IMR-90 (cell line): ENCODE data around the gene PGGT1B. TPM values are rescaled to one million over a fixed set of nuclear protein-coding genes. Genes with fewer than 3 reads are reported as not detected.

Experiments used
- ATAC-seq: fragments of 200-7000 bp; cut with Tn5 transposase; 2 replicates; pipeline ENCODE4 v1.9.1; 2020; ENCODE audit warnings: low read depth, mild to moderate bottlenecking, moderate library complexity
- BruUV-seq: library from RNA; stranded (reverse); fragments of 400-500 nt; replicated peaks from 2 replicates; lab custom pipeline; 2021; lab: Mats Ljungman, UMichigan
- CTCF ChIA-PET: fragments of 300-600 bp; formaldehyde crosslinking; extraction: SDS; loops from one replicate; lab custom pipeline; 2021; ENCODE audit warnings: antibody characterized with exemption; lab: Yijun Ruan, JAX
- POLR2A ChIA-PET: fragments of 300-600 bp; sonication (Branson Sonifier 250); formaldehyde crosslinking; loops from one replicate; lab custom pipeline; 2022; ENCODE audit warnings: antibody characterized with exemption; ENCODE audit not compliant: unreplicated experiment; lab: Charles Lee
- DNase-seq: peaks from one replicate; pipeline ENCODE4 v3.0.0; 2013
- H2AFZ ChIP-seq: replicated peaks from 2 replicates; pipeline ENCODE3; 2013; ENCODE audit warnings: low read length, mild to moderate bottlenecking; ENCODE audit not compliant: poor library complexity
- H2AK5ac ChIP-seq: 2 replicates; pipeline ENCODE4 v1.6.1; 2013; ENCODE audit warnings: low read depth, low read length, inconsistent platforms
- H2AK9ac ChIP-seq: replicated peaks from 2 replicates; pipeline ENCODE3; 2013; ENCODE audit warnings: mild to moderate bottlenecking, low read depth, low read length, moderate library complexity; ENCODE audit not compliant: poor library complexity
- H2BK120ac ChIP-seq: 2 replicates; pipeline ENCODE4 v1.6.1; 2013; ENCODE audit warnings: low read depth, low read length, inconsistent platforms
- H2BK15ac ChIP-seq: 3 replicates; pipeline ENCODE4 v1.6.1; 2013; ENCODE audit warnings: low read depth, low read length, inconsistent platforms
- H2BK20ac ChIP-seq: 2 replicates; pipeline ENCODE4 v1.6.1; 2013; ENCODE audit warnings: low read depth, mild to moderate bottlenecking, inconsistent platforms, low read length, moderate library complexity
- H2BK5ac ChIP-seq: 2 replicates; pipeline ENCODE4 v1.6.1; 2013; ENCODE audit warnings: mild to moderate bottlenecking, low read depth, low read length, inconsistent platforms; ENCODE audit not compliant: poor library complexity, severe bottlenecking
- H3K14ac ChIP-seq: replicated peaks from 2 replicates; pipeline ENCODE4 v1.6.1; 2013; ENCODE audit warnings: low read depth, low read length, inconsistent platforms
- H3K18ac ChIP-seq: 2 replicates; pipeline ENCODE4 v1.6.1; 2013; ENCODE audit warnings: low read depth, low read length, control low read depth
- H3K23ac ChIP-seq: 2 replicates; pipeline ENCODE4 v1.6.1; 2013; ENCODE audit warnings: low read depth, low read length, inconsistent platforms
- H3K27ac ChIP-seq: 2 replicates; pipeline ENCODE4 v1.5.1; 2013; ENCODE audit warnings: mild to moderate bottlenecking, control low read depth, low read length; ENCODE audit not compliant: insufficient read depth
- H3K27me3 ChIP-seq: 2 replicates; pipeline ENCODE4 v1.6.1; 2013; ENCODE audit warnings: low read length; ENCODE audit not compliant: control insufficient read depth, insufficient read depth
- H3K36me3 ChIP-seq: 2 replicates; pipeline ENCODE4 v1.6.1; 2013; ENCODE audit warnings: low read length, mixed read lengths; ENCODE audit not compliant: control insufficient read depth, insufficient read depth
- H3K4ac ChIP-seq: 2 replicates; pipeline ENCODE4 v1.6.1; 2013; ENCODE audit warnings: low read depth, low read length, inconsistent platforms
- H3K4me1 ChIP-seq: 2 replicates; pipeline ENCODE4 v1.6.1; 2013; ENCODE audit warnings: low read length, mixed read lengths; ENCODE audit not compliant: control insufficient read depth, insufficient read depth
- H3K4me2 ChIP-seq: 2 replicates; pipeline ENCODE4 v1.6.1; 2013; ENCODE audit warnings: low read depth, mild to moderate bottlenecking, control low read depth, low read length, moderate library complexity
- H3K4me3 ChIP-seq: 2 replicates; pipeline ENCODE4 v1.5.1; 2013; ENCODE audit warnings: low read depth, mild to moderate bottlenecking, control low read depth, low read length, moderate library complexity; ENCODE audit not compliant: insufficient read depth
- H3K56ac ChIP-seq: 2 replicates; pipeline ENCODE4 v1.6.1; 2013; ENCODE audit warnings: low read length, inconsistent platforms; ENCODE audit not compliant: insufficient read depth; ENCODE audit errors: extremely low read depth
- H3K79me1 ChIP-seq, 2 experiments: 2 replicates each; pipeline ENCODE4 v1.6.1; 2013; ENCODE audit warnings: low read length in 2 of 2, inconsistent platforms in 1 of 2, low read depth in 1 of 2
- H3K9ac ChIP-seq: 2 replicates; pipeline ENCODE4 v1.6.1; 2013; ENCODE audit warnings: low read depth, low read length, control low read depth
- H3K9me1 ChIP-seq: 2 replicates; pipeline ENCODE4 v1.6.1; 2013; ENCODE audit warnings: low read length, inconsistent platforms; ENCODE audit not compliant: insufficient read depth
- H3K9me3 ChIP-seq: 2 replicates; pipeline ENCODE4 v1.6.1; 2013; ENCODE audit warnings: low read length; ENCODE audit not compliant: control insufficient read depth, insufficient read depth
- H4K20me1 ChIP-seq: 2 replicates; pipeline ENCODE4 v1.6.1; 2013; ENCODE audit warnings: low read length, inconsistent platforms; ENCODE audit not compliant: insufficient read depth
- H4K5ac ChIP-seq: 2 replicates; pipeline ENCODE4 v1.6.1; 2013; ENCODE audit warnings: mild to moderate bottlenecking, low read depth, low read length, control low read depth
- H4K8ac ChIP-seq, 2 experiments: 2 replicates each; pipeline ENCODE4 v1.6.1; 2013; ENCODE audit warnings: low read depth in 2 of 2, low read length in 2 of 2, control low read depth in 1 of 2, inconsistent platforms in 1 of 2
- H4K91ac ChIP-seq: 2 replicates; pipeline ENCODE4 v1.6.1; 2013; ENCODE audit warnings: low read depth, low read length, inconsistent platforms; ENCODE audit not compliant: insufficient read depth
- CEBPB ChIP-seq: IDR thresholded peaks from 2 replicates; pipeline ENCODE4 v1.6.1; 2012; ENCODE audit warnings: low read depth, low read length, improper control_type of control experiment
- FOS ChIP-seq: fragments of 150-350 bp; IDR thresholded peaks from 2 replicates; pipeline ENCODE4 v1.6.1; 2016; ENCODE audit warnings: low read depth, low read length
- MAFK ChIP-seq: IDR thresholded peaks from 2 replicates; pipeline ENCODE4 v1.6.1; 2012; ENCODE audit warnings: low read depth, low read length, improper control_type of control experiment
- MXI1 ChIP-seq: IDR thresholded peaks from 2 replicates; pipeline ENCODE4 v1.6.1; 2012; ENCODE audit warnings: low read depth, mild to moderate bottlenecking, low read length, moderate library complexity, borderline replicate concordance
- NFE2L2 ChIP-seq: fragments of 150-350 bp; IDR thresholded peaks from 2 replicates; pipeline ENCODE4 v1.6.1; 2016; ENCODE audit warnings: low read depth, mild to moderate bottlenecking, low read length
- RFX5 ChIP-seq: IDR thresholded peaks from 2 replicates; pipeline ENCODE4 v1.8.0; 2012; ENCODE audit warnings: low read depth, mild to moderate bottlenecking, low read length, moderate library complexity
- WGBS, 2 experiments: methylation state at CpG; one replicate each; pipeline versions ENCODE4 v1.1.5 to v1.1.7; 2013; ENCODE audit warnings: missing lambda C conversion rate in 2 of 2; ENCODE audit not compliant: insufficient read length in 1 of 2; ENCODE audit errors: extremely low coverage in 2 of 2; 5-methylcytosine and 5-hydroxymethylcytosine counted together
- dilution Hi-C: fragments of 300-500 bp; cut with HindIII; formaldehyde crosslinking; loops from one replicate; pipeline ENCODE4 v1.14.3; 2018; ENCODE audit warnings: low sequenced_read_pairs; ENCODE audit not compliant: unreplicated experiment
- in situ Hi-C: fragments of 300-500 bp; cut with MboI; formaldehyde crosslinking; loops from 3 replicates; pipeline ENCODE4 v1.14.3; 2019; ENCODE audit warnings: low sequenced_read_pairs, inconsistent platforms, mixed read lengths
- intact Hi-C: fragments of 100-400 bp; cut with micrococcal nuclease; formaldehyde crosslinking; loops from 2 replicates; pipeline ENCODE4 v1.10.0; 2022
- polyA plus RNA-seq, 3 experiments: library from polyadenylated mRNA; depleted of rRNA; stranded (reverse); fragments of >200 nt; gene quantifications; 2 replicates each; pipeline ENCODE4 v1.2.3, GENCODE V29; 2012; ENCODE audit warnings: low replicate concordance in 1 of 3
- total RNA-seq: library from RNA; depleted of rRNA; stranded (reverse); fragments of >200 nt; gene quantifications from 2 replicates; pipeline ENCODE4 v1.2.3, GENCODE V29; 2012

The PGGT1B gene
- total and polyA plus RNA-seq, 2 of the 4 experiments (the other 2 are of a cell fraction): 2.1 to 19.2 TPM

DNA sequence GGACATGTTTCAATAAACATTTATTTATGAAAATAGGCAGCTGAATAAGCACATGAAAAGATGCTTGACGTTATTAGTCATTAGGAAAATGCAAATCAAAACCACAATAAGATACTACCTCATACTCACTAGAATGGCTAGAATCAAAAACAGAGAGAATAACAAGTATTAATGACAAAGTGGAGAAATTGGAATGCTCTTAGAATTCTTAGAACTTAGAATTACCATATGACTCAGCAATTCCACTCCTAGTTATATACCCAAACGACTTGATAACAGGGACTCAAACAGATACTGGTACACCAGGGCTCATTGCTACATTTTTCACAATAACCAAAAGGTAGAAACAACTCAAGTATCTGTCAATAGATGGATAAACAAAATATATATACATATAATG is 77.9 kb downstream of the PGGT1B start:
- Histone ChIP-seq H2AK5ac (no peak overlapping the region), H3K56ac (no peak overlapping the region), H2BK5ac (no peak overlapping the region), H3K4me1 (no peaks in the 10 kb centered on the region), H3K4me3 (no peak overlapping the region), H2AK9ac (no peak overlapping the region), H2BK20ac (no peak overlapping the region), H2BK120ac (no peak overlapping the region), H3K9ac (no peak overlapping the region), H3K14ac (no peak overlapping the region), H2BK15ac (no peak overlapping the region), H3K4me2 (no peak overlapping the region), H3K9me1 (no peaks in the 10 kb centered on the region), H3K9me3 (peaks cover 6% of the 10 kb centered on the region; the same call in 1 of the 2 replicates), H4K8ac (no peak overlapping the region), H3K23ac (no peak overlapping the region), H4K91ac (no peak overlapping the region), H3K18ac (no peak overlapping the region), H2AFZ (no peak overlapping the region), H3K27ac (no peak overlapping the region), H3K36me3 (no peaks in the 10 kb centered on the region), H3K27me3 (peaks cover 36% of the 10 kb centered on the region), H3K79me1 (no peaks in the 10 kb centered on the region), H4K20me1 (no peaks in the 10 kb centered on the region), H3K4ac (no peak overlapping the region), H4K5ac (no peak overlapping the region)
- intact Hi-C loops: no loop called here
- no CpG with 5 or more reads among the region's 2 CpGs for WGBS, 2 experiments
- ChIA-PET CTCF (no interaction called here), POLR2A (no interaction called here)
- dilution Hi-C loops: no loop called here
- BruUV-seq: no TSS peak
- in situ Hi-C loops: no loop called here
- no peak for ATAC-seq
- DNase-seq: peak; percentile 9
- TF ChIP-seq RFX5 (no peak), FOS (no peak), MXI1 (no peak), NFE2L2 (peak; percentile 78), MAFK (0 out of 2 replicates have a peak, but pooled peaks have one; percentile 28), CEBPB (no peak)
